IPS-11a (cell line): ENCODE measurements around the gene OSBPL8.

Source experiments
- H3K4me3 ChIP-seq: one replicate; pipeline ENCODE4 v1.5.1; 2013; ENCODE audit warnings: low read depth, low read length, control low read depth

Gene OSBPL8

DNA sequence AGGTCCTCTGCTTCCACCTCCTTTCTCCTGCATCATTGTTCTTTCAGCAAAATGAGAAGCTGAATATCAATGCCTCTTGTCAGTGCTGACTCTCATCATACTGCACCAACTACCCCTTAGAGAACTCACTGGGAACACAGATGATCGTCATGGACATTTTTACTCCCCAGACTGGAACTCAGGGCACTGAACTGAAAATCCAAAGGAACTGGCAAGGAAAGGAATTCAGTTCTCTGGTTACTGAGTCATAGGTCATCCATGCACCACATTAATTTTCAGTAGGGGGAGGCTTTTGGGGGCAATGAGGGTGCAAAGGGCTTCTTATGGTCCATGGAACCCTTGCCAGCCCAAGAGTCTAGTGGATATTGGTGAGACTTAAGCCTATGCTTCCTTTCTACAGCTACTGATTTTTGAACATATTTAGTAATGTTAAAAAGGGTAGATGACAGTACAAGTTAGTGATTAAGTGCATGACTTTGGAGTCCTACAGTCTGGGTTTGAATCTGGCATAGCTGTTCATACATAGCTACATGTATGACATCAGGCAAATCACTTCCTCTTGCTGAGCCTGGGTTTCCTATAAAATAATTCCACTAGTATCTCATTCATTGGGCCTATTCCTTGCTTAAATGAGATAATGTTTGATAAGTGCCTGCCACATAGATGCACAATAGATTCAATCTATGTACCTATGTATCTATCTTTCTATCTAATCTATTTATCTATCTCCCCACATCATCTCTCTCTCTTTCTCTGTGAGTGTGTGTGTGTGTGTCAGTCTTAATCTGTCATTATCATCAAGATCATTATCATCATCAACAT, 240.6 kb downstream of the OSBPL8 start:
- H3K4me3 ChIP-seq = no peak overlapping the region

DNA sequence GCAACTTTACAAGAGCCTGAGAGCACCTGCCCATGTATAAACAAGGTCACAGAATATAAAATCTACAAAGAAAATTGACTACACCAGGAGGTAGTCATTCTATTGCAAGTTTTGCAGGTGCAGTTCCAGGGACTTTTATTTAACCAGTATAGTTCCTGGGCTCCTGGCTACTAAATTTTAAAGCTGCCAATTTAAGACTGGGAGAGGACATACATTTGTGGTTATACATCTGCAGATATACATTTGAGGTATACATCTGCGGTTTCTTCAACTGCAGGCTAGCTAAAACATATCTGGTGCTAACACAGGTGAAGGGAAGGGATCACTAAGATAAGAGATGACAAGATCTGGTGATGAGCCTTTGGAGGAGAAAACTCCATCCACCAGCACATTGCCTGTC, 241.6 kb downstream of the OSBPL8 start:
- H3K4me3 ChIP-seq = no peak overlapping the region

DNA sequence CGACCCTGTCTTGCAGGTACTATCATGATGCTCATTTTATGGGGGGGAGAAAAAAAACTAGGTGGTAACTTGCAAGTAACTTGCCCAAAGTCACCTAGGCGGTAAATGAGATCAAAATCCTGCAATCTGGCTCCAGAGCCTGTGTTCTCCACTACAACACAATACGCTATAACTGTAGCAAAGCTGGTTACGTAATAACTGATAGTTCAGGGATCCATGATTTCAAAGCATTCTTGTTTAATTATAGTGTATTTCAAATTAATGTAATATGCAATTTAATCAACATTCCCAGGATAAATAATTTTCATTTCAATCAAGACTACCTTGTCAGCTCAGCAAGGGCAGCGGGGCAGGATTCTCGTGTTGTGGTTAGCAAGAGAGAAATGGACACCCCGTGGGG, 243.1 kb downstream of the OSBPL8 start:
- no peak overlapping the region for H3K4me3 ChIP-seq

DNA sequence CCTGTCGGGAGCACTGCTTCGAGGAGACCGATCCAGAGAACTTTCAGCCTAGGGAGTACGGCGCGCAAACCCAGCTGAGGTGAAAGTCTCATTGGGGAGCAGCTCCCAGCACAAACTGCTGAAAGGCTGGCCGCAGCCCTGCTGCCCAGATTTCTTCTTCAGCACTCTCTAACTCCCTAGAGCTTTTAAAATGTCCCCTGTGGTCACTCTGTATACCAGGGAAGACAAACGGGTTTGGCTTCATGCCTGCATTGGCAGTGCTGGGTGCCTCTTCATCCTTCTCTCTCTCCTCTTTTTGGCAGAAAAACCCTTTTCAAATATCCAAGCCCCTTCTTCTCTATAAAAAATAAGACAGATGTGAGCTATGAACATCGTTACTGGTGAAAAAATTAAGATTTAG, 246.3 kb downstream of the OSBPL8 start:
- H3K4me3 ChIP-seq = no peak overlapping the region

DNA sequence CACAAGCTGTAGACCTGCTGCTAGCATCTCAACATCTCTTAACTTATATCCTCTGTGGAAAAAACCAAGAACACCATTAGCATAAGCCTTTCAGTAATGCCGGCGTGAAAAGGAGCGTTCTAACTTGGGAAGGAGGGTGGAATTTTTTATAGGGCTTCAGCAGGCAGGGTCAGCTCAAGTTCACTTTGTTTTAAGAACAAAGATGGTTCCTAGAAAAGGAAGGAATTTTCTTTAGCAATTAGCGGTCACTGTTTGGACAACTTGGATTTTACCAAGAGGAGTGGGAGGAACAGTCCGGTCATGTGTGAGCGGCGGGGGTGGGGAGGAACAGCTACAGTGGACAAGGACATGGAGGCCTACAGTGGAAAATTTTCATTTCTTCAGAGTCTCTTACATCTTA, 247.3 kb downstream of the OSBPL8 start:
- H3K4me3 ChIP-seq = no peak overlapping the region

DNA sequence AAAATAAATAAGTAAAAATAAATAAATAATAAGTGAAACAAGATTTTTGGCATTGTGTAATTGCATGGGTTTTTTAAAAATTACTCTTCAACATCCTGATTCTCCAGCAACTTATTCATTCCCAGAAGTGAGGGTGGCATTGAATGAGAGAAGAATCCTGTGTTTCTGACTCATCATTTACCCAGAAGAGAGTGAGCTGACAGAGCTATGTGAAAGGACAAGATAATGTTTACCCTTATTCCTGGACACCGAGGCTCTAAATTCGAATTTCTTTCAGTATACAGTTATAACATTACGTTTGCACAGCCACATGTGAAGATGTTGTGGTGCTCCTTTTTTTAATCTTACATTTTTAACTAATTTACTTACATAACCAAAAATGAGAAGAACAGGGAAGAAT, 247.8 kb downstream of the OSBPL8 start:
- no peak overlapping the region for H3K4me3 ChIP-seq

DNA sequence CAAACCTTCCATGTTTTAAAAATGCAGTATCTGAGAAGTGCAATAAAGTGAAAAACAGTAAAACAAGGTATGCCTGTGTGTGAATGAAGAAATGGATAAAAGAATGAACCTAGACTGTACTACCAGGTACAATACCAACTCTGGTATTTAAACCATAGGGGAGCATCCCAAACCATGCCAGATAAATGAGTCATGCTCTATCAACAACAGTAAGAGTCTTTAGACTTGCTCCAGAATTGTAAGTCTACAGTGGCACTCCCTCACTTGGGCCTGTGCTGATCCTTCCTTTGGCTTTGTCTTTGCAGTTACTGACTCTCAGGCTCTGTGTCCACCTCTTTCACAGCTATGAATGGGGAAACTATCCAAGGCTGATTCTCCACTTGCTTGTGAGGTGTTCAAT, 249.5 kb downstream of the OSBPL8 start:
- no peak overlapping the region for H3K4me3 ChIP-seq

DNA sequence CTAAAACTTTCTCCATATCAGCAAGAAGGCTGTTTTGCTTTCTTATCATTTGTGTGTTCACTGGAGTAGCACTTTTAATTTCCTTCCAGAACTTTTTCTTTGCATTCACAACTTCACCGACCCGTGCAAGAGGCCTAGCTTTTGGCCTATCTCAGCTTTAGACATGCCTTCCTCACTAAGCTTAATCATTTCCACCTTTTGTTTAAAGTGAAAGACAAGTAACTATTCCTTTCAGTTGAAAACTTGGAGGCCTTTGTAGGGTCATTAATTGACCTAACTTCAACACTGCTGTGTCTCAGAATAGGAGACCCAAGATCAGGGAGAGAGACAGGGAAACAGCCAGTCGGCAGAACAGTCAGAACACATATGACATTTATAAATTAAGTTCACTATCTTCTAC, 250.7 kb downstream of the OSBPL8 start:
- H3K4me3 ChIP-seq = no peak overlapping the region

DNA sequence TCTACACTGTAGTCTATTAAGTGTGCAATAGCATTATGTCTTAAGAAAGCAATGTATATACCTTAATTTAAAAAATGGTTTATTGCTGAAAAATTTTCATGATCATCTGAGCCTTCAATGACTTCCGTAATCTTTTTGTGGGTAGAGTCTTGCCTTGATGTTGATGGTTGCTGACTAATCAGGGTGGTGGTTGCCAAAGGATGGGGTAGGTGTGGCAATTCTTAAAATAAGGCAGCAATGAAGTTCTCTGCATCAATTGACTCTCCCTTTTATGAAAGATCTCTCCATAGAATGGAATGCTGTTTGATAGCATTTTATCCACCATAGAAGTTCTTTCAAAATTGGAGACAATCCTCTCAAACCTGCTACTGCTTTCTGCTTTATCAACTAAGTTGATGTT, 252.5 kb downstream of the OSBPL8 start:
- no peak overlapping the region for H3K4me3 ChIP-seq

DNA sequence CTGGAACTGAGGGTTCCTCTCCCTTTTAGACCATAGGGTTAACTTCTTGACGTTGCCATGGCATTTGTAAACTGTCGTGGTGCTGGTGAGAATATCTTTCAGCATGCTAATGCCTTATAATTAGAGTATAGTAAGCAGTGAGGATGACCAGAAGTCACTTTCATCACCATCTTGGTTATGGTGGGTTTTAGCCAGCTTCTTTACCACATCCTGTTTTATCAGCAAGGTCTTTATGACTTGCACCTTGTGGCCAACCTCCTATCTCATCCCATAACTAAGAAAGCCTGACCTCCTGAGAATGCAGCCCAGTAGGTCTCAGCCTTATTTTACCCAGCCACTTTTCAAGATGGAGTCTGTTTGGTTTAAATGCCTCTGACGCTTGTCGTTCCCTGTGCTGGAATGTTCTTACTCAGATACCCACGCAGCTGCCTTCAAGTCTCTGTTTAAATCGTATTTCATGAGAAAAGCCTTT, 255.5 kb downstream of the OSBPL8 start:
- no peak overlapping the region for H3K4me3 ChIP-seq

DNA sequence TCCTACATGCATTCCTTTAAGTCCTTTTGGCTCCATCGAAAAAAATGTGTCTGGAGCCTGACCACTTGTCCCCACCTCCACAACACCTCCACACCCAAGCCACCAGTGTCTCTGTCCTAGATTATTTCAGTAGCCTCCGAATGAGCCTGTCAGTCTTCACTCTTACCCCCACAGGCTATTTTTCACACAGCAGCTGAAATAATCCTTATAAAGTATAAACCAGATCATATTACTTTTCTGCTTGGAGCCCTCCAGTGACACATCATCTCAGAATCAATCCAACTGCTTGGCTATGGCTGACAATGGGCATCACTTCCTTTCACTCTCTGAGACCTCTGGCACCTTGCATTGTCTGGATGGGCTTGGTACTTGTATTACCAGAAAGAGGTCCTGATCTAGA, 256.2 kb downstream of the OSBPL8 start:
- no peak overlapping the region for H3K4me3 ChIP-seq
